HG02588 (cell line): ENCODE data around the gene AMH.

ENCODE experiments used
- ATAC-seq: cut with Tn5 transposase; IDR thresholded peaks from one replicate; pipeline ENCODE4 v1.9.1; 2021; ENCODE audit warnings: mild to moderate bottlenecking, moderate library complexity; ENCODE audit not compliant: unreplicated experiment

AMH gene

GRCh38 chr19:2219726-2220125, 29.4 kb upstream of the AMH start:
- no peak for ATAC-seq

GRCh38 chr19:2221250-2221831, 27.8 kb upstream of the AMH start:
- ATAC-seq = no peak

GRCh38 chr19:2221918-2222317, 27.2 kb upstream of the AMH start:
- no peak for ATAC-seq

- no peak for ATAC-seq
Measured at GRCh38 chr19:2223391-2223790, 25.7 kb upstream of the AMH start.

GRCh38 chr19:2223959-2224358, 25.2 kb upstream of the AMH start:
- no peak for ATAC-seq

- ATAC-seq = no peak
Measured at GRCh38 chr19:2224754-2225349, 24.3 kb upstream of the AMH start.

- no peak for ATAC-seq
Measured at GRCh38 chr19:2225415-2226050, 23.6 kb upstream of the AMH start.

GRCh38 chr19:2226051-2226839, 22.9 kb upstream of the AMH start:
- ATAC-seq = no peak

- ATAC-seq = no peak
Measured at GRCh38 chr19:2226840-2227360, 22.2 kb upstream of the AMH start.

- ATAC-seq = no peak
Measured at GRCh38 chr19:2227415-2228156, 21.5 kb upstream of the AMH start.

- ATAC-seq = no peak
Measured at GRCh38 chr19:2228157-2229030, 20.7 kb upstream of the AMH start.

- ATAC-seq = no peak
Measured at GRCh38 chr19:2229103-2230032, 19.8 kb upstream of the AMH start.

- ATAC-seq = no peak
Measured at GRCh38 chr19:2230033-2230531, 19.0 kb upstream of the AMH start.

GRCh38 chr19:2230807-2231533, 18.2 kb upstream of the AMH start:
- ATAC-seq = no peak

GRCh38 chr19:2231621-2232221, 17.4 kb upstream of the AMH start:
- ATAC-seq = no peak

- no peak for ATAC-seq
Measured at GRCh38 chr19:2232286-2233151, 16.6 kb upstream of the AMH start.
